ENCODE results near the gene PRELID3B.

GRCh38 chr20:59010995-59011873 is 31.4 kb downstream of the PRELID3B start:
- TF ChIP-seq ATF2 (IDR thresholded peaks at IDR 0.05; ENCODE audit: low read length), result no peak
- no peak for TF ChIP-seq BHLHE40 (IDR thresholded peaks at IDR 0.05; ENCODE audit: borderline replicate concordance in 1 of 2, low read depth in 2 of 2, low read length in 1 of 2)
- no peak for TF ChIP-seq EZH2 (IDR thresholded peaks at IDR 0.05; ENCODE audit: borderline replicate concordance, control insufficient read depth, low read depth, low read length)
